Measurements from ENCODE around the gene ZDHHC3.

ZDHHC3 gene

GRCh38 chr3:45002139-45002660, 26.2 kb upstream of the ZDHHC3 start:
- Histone ChIP-seq H3K4me3 (IDR thresholded peaks at IDR 0.05; ENCODE audit: insufficient read depth, low read depth, low read length) (no peak overlapping the region), H3K79me2 (ENCODE audit: insufficient read depth, low read depth) (no peaks in the 10 kb centered on the region), H4K20me1 (ENCODE audit: insufficient read depth) (no peaks in the 10 kb centered on the region), H3K4me1 (ENCODE audit: low read depth, poor library complexity, severe bottlenecking) (peaks cover 28% of the 10 kb centered on the region), H3K9ac (no peak overlapping the region), H3K36me3 (ENCODE audit: insufficient read depth) (no peaks in the 10 kb centered on the region; the same call in 1 of the 2 replicates), H2AFZ (ENCODE audit: low read depth) (no peak overlapping the region), H3K27me3 (ENCODE audit: insufficient read depth, low read depth) (no peaks in the 10 kb centered on the region), H3K27ac (no peak overlapping the region), H3K4me2 (no peak overlapping the region)
- TF ChIP-seq CTCF (conservative IDR thresholded peaks at IDR 0.05; ENCODE audit: low read depth, low read length) = no peak

GRCh38 chr3:45001738-45002137, 25.8 kb upstream of the ZDHHC3 start:
- Histone ChIP-seq H3K4me2 (no peak overlapping the region), H3K36me3 (ENCODE audit: insufficient read depth) (no peaks in the 10 kb centered on the region; the same call in 1 of the 2 replicates), H4K20me1 (ENCODE audit: insufficient read depth) (no peaks in the 10 kb centered on the region), H3K4me3 (IDR thresholded peaks at IDR 0.05; ENCODE audit: insufficient read depth, low read depth, low read length) (no peak overlapping the region), H2AFZ (ENCODE audit: low read depth) (no peak overlapping the region), H3K27ac (no peak overlapping the region), H3K27me3 (ENCODE audit: insufficient read depth, low read depth) (no peaks in the 10 kb centered on the region), H3K9ac (no peak overlapping the region), H3K4me1 (ENCODE audit: low read depth, poor library complexity, severe bottlenecking) (peaks cover 33% of the 10 kb centered on the region), H3K79me2 (ENCODE audit: insufficient read depth, low read depth) (no peaks in the 10 kb centered on the region)
- no peak for TF ChIP-seq CTCF (conservative IDR thresholded peaks at IDR 0.05; ENCODE audit: low read depth, low read length)

- Histone ChIP-seq H3K27me3 (ENCODE audit: insufficient read depth, low read depth) (no peaks in the 10 kb centered on the region), H3K36me3 (ENCODE audit: insufficient read depth) (no peaks in the 10 kb centered on the region; the same call in 1 of the 2 replicates), H3K4me1 (ENCODE audit: low read depth, poor library complexity, severe bottlenecking) (peaks cover 42% of the 10 kb centered on the region), H3K79me2 (ENCODE audit: insufficient read depth, low read depth) (no peaks in the 10 kb centered on the region), H2AFZ (ENCODE audit: low read depth) (no peak overlapping the region), H3K27ac (no peak overlapping the region), H4K20me1 (ENCODE audit: insufficient read depth) (no peaks in the 10 kb centered on the region), H3K4me3 (IDR thresholded peaks at IDR 0.05; ENCODE audit: insufficient read depth, low read depth, low read length) (no peak overlapping the region), H3K4me2 (no peak overlapping the region), H3K9ac (no peak overlapping the region)
- TF ChIP-seq CTCF (conservative IDR thresholded peaks at IDR 0.05; ENCODE audit: low read depth, low read length) = no peak
Observed at GRCh38 chr3:45000823-45001222, 24.8 kb upstream of the ZDHHC3 start.

- Histone ChIP-seq H3K36me3 (ENCODE audit: insufficient read depth) (no peaks in the 10 kb centered on the region; the same call in 1 of the 2 replicates), H3K4me2 (no peak overlapping the region), H3K27ac (no peak overlapping the region), H3K4me3 (IDR thresholded peaks at IDR 0.05; ENCODE audit: insufficient read depth, low read depth, low read length) (no peak overlapping the region), H4K20me1 (ENCODE audit: insufficient read depth) (no peaks in the 10 kb centered on the region), H3K9ac (no peak overlapping the region), H3K79me2 (ENCODE audit: insufficient read depth, low read depth) (no peaks in the 10 kb centered on the region), H3K4me1 (ENCODE audit: low read depth, poor library complexity, severe bottlenecking) (peaks cover 52% of the 10 kb centered on the region), H3K27me3 (ENCODE audit: insufficient read depth, low read depth) (no peaks in the 10 kb centered on the region), H2AFZ (ENCODE audit: low read depth) (no peak overlapping the region)
- TF ChIP-seq CTCF (conservative IDR thresholded peaks at IDR 0.05; ENCODE audit: low read depth, low read length) = no peak
Observed at GRCh38 chr3:44999782-45000181, 23.8 kb upstream of the ZDHHC3 start.
